HG02852 (cell line): ENCODE data around the gene GNA15.

Experiments used
- ATAC-seq: cut with Tn5 transposase; IDR thresholded peaks from one replicate; pipeline ENCODE4 v1.9.1; 2021; ENCODE audit warnings: mild to moderate bottlenecking, moderate library complexity; ENCODE audit not compliant: unreplicated experiment

GNA15 gene

DNA sequence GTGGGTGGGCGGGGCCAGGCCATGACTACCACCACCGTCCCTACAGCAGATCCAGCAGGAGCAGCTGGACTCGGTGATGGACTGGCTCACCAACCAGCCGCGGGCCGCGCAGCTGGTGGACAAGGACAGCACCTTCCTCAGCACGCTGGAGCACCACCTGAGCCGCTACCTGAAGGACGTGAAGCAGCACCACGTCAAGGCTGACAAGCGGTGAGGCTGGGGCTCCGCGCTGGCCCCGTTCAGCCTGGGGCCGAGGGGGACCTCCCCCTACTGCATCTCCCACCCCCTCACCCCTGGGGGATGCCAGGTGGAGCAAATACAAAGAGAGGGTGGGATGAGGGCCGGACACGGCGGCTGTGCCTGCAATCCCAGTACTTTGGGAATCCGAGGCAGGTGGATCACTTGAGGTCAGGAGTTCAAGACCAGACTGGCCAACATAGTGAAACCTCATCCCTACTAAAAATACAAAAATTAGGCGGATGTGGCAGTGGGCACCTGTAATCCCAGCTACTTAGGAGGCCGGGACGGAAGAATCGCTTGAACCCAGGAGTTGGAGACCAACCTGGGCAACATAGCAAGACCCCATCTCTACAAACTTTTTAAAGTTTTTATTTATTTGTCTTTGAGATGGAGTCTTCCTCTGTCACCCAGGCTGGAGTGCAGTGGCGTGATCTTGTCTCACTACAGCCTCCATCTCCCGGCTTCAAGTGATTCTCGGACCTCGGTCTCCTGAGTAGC, 70.6 kb downstream of the GNA15 start:
- ATAC-seq: no peak

DNA sequence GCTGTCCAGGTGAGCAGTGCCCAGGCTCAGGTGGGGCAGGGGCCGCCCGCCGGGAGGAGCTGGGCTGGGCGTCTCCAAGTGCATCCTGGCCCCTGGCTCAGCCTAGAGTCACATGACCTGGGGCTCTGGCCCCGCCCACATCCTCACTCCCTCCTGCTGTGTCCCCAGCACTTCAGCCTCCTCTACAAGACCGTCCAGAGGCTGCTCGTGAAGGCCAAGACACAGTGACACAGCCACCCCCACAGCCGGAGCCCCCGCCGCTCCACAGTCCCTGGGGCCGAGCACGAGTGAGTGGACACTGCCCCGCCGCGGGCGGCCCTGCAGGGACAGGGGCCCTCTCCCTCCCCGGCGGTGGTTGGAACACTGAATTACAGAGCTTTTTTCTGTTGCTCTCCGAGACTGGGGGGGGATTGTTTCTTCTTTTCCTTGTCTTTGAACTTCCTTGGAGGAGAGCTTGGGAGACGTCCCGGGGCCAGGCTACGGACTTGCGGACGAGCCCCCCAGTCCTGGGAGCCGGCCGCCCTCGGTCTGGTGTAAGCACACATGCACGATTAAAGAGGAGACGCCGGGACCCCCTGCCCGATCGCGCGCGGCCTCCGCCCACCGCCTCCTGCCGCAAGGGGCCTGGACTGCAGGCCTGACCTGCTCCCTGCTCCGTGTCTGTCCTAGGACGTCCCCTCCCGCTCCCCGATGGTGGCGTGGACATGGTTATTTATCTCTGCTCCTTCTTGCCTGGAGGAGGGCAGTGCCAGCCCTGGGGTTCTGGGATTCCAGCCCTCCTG, 71.8 kb downstream of the GNA15 start:
- no peak for ATAC-seq

DNA sequence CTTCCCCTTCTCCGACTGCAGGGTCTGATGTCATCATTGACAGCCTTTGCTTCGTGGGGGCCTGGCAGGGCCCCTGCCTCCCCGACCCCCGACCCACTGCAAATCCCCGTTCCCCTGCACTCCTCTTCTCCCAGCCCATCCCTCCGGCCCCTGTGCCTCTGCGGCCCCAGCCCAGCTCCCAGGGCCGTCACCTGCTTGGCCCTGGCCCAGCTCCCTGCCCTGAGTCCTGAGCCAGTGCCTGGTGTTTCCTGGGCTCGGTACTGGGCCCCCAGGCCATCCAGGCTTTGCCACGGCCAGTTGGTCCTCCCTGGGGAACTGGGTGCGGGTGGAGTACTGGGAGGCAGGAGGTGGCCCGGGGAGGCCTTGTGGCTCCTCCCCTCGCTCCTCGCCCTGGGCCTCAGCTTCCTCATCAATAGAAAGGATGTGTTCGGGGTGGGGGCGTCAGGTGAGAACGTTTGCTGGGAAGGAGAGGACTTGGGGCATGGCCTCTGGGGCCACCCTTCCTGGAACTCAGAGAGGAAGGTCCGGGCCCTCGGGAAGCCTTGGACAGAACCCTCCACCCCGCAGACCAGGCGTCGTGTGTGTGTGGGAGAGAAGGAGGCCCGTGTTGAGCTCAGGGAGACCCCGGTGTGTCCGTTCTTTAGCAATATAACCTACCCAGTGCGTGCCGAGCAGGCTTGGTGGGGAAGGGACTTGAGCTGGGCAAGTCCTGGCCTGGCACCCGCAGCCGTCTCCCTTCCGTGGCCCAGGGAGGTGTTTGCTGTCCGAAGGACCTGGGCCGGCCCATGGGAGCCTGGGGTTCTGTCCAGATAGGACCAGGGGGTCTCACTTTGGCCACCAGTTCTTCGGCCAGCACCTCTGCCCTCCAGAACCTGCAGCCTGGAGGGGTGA, 72.7 kb downstream of the GNA15 start:
- ATAC-seq: no peak

DNA sequence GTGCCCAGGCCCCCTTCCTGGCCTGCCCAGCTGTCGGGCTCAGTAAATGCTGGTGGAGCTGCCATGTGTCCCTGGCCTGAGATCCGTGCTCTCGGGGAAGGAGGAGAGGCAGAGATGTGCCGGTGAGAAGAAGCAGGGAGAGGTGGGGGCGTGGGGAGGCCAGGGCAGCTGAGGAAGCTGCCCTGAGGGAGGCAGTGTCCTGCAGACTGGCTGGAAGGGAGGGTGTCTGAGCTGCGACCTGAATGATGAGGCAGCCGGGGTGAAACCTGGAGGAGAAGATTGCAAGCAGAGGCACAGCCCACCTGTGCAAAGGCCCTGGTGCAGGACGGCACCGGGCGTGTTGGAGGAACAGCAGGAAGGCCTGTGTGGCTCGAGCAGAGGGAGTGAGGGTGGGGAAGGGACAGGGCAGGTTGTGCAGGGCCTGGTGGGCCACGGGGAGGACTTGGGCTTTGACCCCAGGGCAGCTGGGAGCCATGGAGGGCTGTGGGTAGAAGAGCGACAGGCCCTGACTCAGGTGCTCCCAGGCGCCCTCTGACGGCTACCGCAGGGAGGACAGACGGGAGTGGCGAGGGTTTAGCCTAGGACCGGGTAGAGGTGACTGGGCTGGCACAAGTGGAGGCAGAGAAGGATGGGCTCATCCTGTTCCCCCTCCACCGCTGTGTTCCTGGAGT, 74.6 kb downstream of the GNA15 start:
- no peak for ATAC-seq

DNA sequence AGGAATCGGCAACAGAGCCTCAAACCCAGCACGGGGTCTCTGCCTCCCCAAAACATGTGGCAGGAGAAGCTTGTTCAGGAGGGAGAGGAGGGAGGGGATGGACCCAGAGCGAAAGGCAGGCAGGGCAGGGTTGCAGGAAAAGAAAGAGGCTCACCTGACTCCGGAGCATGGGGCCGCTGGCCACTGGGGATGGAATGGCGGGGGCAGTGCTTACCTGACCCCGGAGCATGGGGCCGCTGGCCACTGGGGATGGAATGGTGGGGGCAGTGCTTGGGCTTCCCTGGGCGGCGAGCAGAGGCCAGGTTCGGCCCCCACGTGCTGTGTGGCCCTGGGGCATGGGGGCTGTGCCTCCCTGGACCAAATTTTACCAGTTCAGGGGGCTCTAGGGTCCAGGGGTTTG, 75.4 kb downstream of the GNA15 start:
- ATAC-seq: no peak

DNA sequence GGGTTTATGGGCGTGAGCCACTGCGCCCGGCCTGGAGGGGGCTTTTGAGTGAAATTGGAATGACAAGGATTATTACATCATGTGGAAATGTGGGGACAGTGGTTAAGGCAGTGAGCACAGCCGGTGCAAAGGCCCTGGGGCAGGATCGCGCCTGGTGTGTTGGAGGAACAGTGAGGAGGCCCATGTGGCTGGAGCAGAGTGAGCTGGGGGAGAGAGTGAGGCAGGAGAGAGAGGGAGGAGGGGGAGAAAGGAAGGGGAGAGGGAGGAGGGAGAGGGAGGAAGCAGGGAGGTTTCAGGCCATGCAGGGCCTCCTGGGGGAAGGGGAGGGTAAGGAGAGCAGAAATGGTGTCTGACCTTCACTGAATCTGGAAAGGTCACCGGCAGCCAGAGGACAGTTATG, 77.3 kb downstream of the GNA15 start:
- no peak for ATAC-seq
